Erythroblast (primary cell): ENCODE data around the gene VIPR2.

ENCODE experiments used
- GATA1 ChIP-seq: IDR thresholded peaks from 2 replicates; pipeline ENCODE4 v1.6.1; 2011; ENCODE audit warnings: low read depth, mild to moderate bottlenecking, control low read depth, low read length, moderate library complexity
- POLR2A ChIP-seq: IDR thresholded peaks from 2 replicates; pipeline ENCODE4 v1.6.1; 2011; ENCODE audit warnings: mild to moderate bottlenecking, low read length

DNA sequence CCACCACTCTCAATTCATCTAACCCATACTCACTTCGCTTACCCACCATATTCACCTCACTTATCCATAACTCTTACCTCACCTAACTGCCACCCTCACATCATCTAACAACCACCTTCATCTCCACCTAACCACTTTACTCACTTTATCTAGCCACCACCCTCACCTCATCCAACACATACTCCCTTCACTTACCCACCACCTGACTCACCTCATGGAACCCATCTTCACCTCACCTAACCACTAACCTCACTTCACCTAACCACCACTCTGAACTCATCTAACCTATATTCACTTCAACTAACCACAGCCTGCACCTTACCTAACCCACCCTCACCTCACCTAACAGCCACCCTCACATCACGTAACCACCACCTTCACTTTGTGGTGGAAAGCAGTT, 84.2 kb downstream of the VIPR2 start:
- TF ChIP-seq POLR2A (no peak), GATA1 (no peak)
